GM12872 (cell line): ENCODE results near the gene OR9G4.

ENCODE experiments used
- CTCF ChIP-seq: IDR thresholded peaks from 3 replicates; pipeline ENCODE4 v1.5.1; 2011; ENCODE audit warnings: low read depth, mild to moderate bottlenecking, low read length, moderate library complexity; ENCODE audit not compliant: insufficient read depth

OR9G4 gene

GRCh38 chr11:56700914-56701485 lies 47.5 kb downstream of the OR9G4 start:
- TF ChIP-seq CTCF: no peak

- no peak for TF ChIP-seq CTCF
Observed at GRCh38 chr11:56700242-56700913, 48.1 kb downstream of the OR9G4 start.

- TF ChIP-seq CTCF: no peak
Observed at GRCh38 chr11:56698795-56699194, 49.7 kb downstream of the OR9G4 start, which contains the start of gene OR9G1. Gene OR9G1 (plus strand): TSS chr11:56699095. CDS start chr11:56700388, 1,293 bp downstream.

- no peak for TF ChIP-seq CTCF
Observed at GRCh38 chr11:56693428-56693827, 55.1 kb downstream of the OR9G4 start.
